Inflammatory macrophage (primary cell): ENCODE results near the gene MYOG.
A peak's percentile ranks its signal among the peaks of the same experiment; 100 is the strongest.

Source experiments
- DNase-seq, 2 donors: peaks; one replicate each; pipeline ENCODE4 v3.0.0-alpha.2; 2020 to 2022

Gene MYOG

GRCh38 chr1:203090421-203091198 lies 4.8 kb upstream of the MYOG start:
- peak; percentile 50 to 55 for DNase-seq

- no peak for DNase-seq
These were observed 3.8 kb upstream of the MYOG start for GRCh38 chr1:203089651-203090045.

DNA sequence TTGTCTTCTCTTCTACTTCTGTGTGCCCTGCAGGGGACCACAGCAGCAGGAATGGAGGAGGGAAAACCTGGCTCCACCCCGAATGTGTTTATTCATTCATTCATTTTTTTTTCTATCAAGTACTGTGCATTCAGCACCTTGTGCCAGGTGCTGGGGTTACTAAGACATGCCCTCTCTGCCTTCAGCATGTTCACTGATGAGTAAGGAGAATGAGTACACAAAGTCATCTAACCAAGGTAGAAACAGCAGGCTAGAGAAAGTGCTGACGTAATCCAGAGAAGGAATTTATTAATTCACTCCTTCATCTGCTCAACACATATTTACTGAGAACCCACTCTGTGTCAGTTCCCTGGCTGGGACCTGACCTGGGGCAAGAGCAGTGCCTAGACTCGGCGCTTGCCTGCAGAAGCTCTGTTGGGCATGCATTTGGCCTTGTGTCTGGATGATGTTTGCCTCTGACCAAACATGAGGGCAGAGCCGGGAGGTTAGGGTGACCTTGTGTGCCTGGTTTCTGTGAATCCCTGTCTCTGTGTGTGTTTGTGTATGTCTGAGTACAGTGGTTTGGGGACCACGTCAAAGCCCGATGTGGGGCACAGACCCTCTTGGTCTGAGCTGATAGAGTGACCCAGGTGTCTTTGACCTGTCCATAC lies 3.3 kb upstream of the MYOG start:
- no peak for DNase-seq

- no peak for DNase-seq
These were observed 2.6 kb upstream of the MYOG start for GRCh38 chr1:203088441-203088840.

DNA sequence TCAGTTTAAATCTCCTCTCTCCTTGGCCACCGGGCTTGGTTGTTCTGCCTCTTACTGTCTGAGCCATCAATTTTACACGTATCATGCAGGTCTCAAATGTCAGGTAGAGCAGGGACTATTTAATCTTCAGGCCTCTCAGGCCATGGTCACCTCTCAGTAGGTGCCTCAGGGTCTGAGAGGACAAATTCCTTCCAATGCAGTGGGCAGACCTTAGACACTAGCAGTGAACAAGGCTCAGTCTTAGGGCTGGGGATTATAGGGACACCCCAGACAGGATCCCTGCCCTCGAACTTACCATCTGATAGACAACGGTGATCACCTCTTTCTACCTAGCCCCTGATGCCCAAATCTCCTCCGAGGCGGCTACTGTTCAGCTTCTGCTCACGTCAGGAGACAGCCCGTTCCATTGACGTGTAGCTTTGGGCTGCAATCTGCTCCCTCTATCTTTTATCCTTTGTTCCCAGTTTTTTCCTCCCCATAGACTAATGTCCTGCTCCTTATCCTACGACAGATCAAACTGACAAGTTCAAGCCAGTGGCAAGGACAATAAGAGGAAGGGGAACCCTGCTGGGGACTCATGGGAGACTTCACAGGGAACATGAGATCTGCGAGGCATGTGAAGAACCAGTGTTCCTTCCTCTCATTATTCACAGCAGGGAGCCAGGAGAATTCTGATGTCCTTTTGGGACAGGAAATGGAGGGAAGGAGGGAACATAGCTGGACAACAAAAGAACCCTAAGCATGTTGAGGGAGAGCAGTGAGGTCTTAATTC lies 1.4 kb upstream of the MYOG start:
- peak in 1 of 2 donors; percentile 12 for DNase-seq

DNA sequence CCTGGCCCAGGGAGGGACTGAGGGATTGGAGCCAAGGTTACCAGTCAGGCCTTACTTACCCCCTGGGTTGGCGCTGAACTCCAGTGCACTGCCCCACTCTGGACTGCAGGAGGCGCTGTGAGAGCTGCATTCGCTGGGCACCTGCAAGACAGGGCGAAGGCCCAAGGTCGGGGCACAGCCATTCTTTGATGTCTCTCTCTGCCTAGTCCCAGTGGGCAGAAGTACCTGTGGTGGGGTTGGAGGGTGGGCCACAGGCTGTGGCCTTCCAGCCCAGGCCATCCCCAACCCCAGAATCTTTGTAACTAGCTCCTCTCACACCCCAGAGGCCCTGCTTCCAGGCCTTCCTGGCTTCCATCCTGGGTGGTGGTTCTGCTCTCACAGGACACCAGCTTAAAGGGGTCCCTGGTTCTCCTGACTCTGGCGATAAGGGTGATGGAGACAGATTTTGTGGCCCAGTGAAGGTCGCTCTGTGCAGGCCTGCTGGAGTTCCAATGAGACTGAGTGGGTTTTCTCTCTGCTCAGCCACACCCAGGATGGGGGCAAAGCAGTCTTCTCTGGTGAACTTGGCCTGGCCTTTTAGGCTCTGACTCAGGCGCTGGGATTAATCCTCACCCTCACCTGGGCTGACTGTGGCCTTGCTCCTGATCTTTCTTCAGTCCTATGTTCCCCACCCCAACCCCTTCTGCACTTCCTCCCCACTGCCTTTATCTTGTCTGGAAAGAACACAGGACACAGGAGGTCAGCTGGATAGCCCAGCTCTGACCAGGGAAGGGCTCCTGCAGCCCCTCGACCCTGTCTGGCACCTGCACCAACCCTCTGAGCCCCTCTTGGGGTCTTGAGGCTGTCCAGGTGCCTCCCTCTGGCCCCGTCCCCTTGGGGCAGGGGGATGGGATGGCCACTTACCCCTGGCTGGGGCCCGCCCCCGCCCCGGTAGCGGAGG lies 954 bp downstream of the MYOG start:
- DNase-seq = peak; percentile 22 to 35

DNA sequence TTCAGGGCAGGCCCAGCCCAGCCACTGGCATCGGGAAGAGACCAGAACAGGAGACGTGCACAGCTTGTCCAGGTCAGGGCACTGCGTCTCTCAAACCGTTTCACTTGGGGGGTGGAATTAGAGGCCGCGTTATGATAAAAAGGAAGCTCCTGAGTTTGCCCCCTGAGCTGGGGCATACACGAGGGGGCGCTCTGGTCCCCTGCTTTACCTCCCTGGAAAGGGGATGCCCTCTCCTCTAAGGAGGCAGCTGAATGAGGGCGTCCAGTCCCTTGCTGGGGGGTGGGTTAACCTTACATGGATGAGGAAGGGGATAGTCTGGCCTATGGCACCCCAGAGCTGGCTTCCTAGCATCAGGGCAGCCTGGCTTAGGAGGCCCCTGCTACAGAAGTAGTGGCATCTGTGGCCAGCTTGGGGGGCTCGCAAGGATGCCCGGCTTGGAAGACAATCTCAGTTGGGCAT lies 2.3 kb downstream of the MYOG start:
- no peak for DNase-seq

DNA sequence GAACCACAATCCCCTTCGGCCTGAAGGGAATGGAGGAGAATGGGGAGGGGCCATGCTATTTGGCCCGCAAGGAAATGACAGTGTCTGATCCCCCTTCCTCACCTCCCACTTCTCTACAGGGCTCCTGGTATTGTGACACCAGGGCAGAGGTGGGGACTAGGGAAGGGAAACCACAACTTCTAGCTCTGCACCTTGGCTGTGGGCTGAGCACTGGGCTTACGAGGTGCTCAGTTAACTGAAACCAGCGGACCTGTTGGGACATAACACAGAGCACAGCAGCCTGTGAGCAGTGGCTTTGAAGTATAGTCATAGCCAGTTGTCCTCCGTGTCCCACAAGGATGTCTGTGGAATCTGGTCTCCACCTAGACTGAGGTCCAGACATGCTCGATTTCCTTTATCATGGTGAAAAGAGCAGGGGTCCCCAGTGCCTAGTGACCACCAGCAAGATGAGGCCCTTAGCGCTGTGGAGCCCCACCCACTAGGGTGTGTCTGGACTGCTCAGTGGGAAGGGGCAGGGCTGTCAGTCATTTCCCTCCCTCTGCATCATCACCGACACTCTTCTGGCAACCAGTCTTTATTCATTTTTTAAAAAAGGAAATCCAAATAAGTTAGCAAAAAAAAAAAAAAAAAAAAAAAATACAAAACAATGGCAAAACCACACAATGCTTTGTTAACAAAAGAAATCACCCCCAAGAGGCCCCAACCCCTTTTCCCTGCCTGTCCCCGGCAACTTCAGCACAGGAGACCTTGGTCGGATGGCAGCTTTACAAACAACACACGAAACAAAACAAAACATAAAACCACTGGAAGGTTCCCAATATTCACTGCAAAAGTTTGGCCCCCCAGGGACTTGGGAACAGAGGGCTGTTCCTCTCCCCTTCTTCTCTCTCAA lies 3.0 kb downstream of the MYOG start:
- DNase-seq = no peak

DNA sequence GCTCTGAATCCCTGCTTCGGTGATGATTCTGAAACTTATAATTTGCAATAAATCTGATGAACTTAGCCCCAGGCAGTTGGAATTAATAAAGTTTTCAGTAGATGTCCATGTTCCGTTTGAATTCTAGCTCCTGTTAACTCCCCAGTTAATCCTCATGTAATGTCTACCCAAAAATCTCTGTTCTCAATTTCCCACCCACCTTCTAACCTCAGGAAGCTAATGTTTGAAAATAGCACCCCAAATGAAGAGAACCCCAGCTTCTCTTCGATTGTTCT lies 3.6 kb downstream of the MYOG start:
- DNase-seq = no peak

DNA sequence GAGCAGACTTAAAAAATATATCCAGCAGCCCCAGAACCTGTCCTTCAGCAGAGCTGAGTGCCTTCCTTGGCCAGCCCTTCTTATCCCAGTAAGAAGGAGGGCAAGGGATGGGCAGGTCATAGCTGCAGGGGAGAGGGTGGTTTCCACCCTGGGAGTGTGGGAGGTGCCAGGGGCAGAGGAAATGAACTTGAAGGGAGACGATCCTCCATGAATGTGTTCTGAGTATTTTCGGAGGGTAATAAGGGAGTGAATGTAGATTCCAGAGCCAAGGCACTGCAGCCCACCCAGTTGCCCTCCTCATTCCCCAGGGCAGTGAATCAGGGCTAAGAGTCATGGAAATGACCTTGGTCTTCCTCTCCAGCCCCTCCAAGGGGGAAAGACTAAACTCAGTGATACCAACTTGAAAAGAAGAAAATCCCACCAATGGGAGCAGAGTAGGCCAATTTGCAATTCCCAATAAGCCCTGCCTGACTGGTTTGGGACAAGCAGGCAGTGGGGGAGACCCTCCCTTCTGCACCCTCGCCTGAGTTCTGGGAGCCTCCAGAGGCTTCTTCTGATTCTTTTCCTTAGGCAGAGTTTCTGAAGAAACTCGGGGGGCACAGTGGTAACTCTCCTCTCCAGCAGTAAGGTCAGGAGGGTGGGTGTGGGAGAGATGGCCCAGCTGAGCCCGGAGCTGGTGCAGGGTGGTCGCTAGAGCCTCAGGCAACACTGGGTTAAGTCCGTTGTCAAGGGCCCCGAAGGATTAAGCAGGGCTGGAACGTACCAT lies 4.2 kb downstream of the MYOG start:
- DNase-seq = no peak

GRCh38 chr1:203080456-203080855 lies 5.4 kb downstream of the MYOG start:
- DNase-seq = no peak

- no peak for DNase-seq
These were observed 7.3 kb downstream of the MYOG start for GRCh38 chr1:203078478-203078877.

- no peak for DNase-seq
These were observed 7.9 kb downstream of the MYOG start for GRCh38 chr1:203077956-203078355.

GRCh38 chr1:203077367-203077766 lies 8.4 kb downstream of the MYOG start:
- no peak for DNase-seq

GRCh38 chr1:203076031-203076511 lies 9.7 kb downstream of the MYOG start:
- DNase-seq = peak; percentile 52

- peak in 1 of 2 donors; percentile 23 for DNase-seq
These were observed 10.4 kb downstream of the MYOG start for GRCh38 chr1:203075236-203076030.

DNA sequence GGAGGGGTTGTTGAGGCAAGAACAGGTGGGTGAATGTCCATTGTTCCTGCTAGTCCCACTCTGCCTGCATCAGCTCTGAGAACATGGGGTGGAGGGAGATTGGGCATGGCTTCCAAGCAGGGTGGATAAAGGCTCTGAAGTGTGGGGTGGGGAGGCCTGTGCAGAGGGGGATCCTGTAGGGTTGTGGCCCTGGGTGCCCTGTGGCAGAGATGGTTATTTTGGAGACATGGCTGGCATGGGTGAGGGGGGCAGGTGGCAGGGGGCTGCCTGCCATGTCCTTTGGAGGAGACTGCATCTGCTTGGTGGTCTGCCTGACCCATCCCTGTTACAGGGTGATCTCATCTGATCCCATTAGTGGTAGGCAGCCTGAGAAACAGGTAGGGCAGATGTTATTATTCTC lies 11.2 kb downstream of the MYOG start:
- DNase-seq = no peak

- DNase-seq = no peak
These were observed 12.3 kb downstream of the MYOG start for GRCh38 chr1:203073469-203073868.

- no peak for DNase-seq
These were observed 12.9 kb downstream of the MYOG start for GRCh38 chr1:203072911-203073310.
